Left lung (tissue), 10 donors: ENCODE measurements around the gene PTPRO. TPM values are rescaled to one million over a fixed set of nuclear protein-coding genes. Genes with fewer than 3 reads are reported as not detected.

ENCODE experiments used
- ATAC-seq: fragments of 200-7000 bp; cut with Tn5 transposase; one replicate; pipeline ENCODE4 v1.9.1; 2020; ENCODE audit warnings: moderate library complexity
- DNase-seq, 4 donors: peaks; one replicate each; pipeline ENCODE4 v3.0.0-alpha.2; 2013 to 2020
- H3K27ac ChIP-seq, 2 donors: fragments of 200-600 bp; sonication (generic) in 1 of 2; one replicate each; pipeline versions ENCODE4 v1.5.0 to v1.8.0; 2020 to 2021
- H3K27me3 ChIP-seq, 2 donors: fragments of 200-600 bp; sonication (generic) in 1 of 2; one replicate each; pipeline versions ENCODE4 v1.5.0 to v1.8.0; 2020 to 2021
- H3K36me3 ChIP-seq, 2 donors: fragments of 200-600 bp; sonication (generic) in 1 of 2; one replicate each; pipeline versions ENCODE4 v1.5.0 to v1.8.0; 2020 to 2021
- H3K4me1 ChIP-seq, 2 donors: fragments of 200-600 bp; one replicate each; pipeline ENCODE4 v1.8.0; 2021
- H3K4me3 ChIP-seq, 2 donors: fragments of 200-600 bp; sonication (generic) in 1 of 2; one replicate each; pipeline versions ENCODE4 v1.5.0 to v1.8.0; 2020 to 2021; ENCODE audit warnings: mild to moderate bottlenecking in 1 of 2
- H3K9me3 ChIP-seq, 2 donors: fragments of 200-600 bp; sonication (generic) in 1 of 2; one replicate each; pipeline versions ENCODE4 v1.5.0 to v1.8.0; 2020 to 2021
- CTCF ChIP-seq, 2 donors: fragments of 200-600 bp; sonication (generic) in 1 of 2; IDR thresholded peaks; one replicate each; pipeline versions ENCODE4 v1.5.0 to v1.8.0; 2021; ENCODE audit warnings: antibody characterized with exemption in 2 of 2
- intact Hi-C, 2 donors: fragments of 100-400 bp; cut with DNase I; formaldehyde crosslinking; loops; one replicate each; pipeline versions ENCODE4 v1.11.2 to v1.14.2; 2022
- polyA plus RNA-seq, 6 donors: library from polyadenylated mRNA; unstranded; fragments of 120-200 nt; gene quantifications; one replicate each; pipeline ENCODE4 v1.2.1, GENCODE V29; 2013; ENCODE audit not compliant: insufficient read length in 6 of 6
- total RNA-seq, 2 donors: library from RNA; stranded (reverse); fragmentation: NEBNext Ultra II Directional; extraction: Animal tissue kit (Norgen Biotek cat#: 25700); gene quantifications; one replicate each; pipeline ENCODE4 v1.2.1, GENCODE V29; 2021
- donor health status: DM: no; HTN: yes; CAD: no.
- donor health status: DM: no; HTN: no; CAD: no.

PTPRO gene
- total and polyA plus RNA-seq, 8 donors: 1.1 to 11.9 (median 1.7) TPM

GRCh38 chr12:15515010-15515409 is 192.7 kb downstream of the PTPRO start:
- Histone ChIP-seq H3K4me3 (no peak overlapping the region), H3K27ac (no peak overlapping the region), H3K36me3 (no peaks in the 10 kb centered on the region), H3K9me3 (no peaks in the 10 kb centered on the region), H3K27me3 (peaks cover 0 to 10% of the 10 kb centered on the region in 2 donors), H3K4me1 (no peaks in the 10 kb centered on the region)
- ATAC-seq (no peak), DNase-seq (no peak)
- no peak for TF ChIP-seq CTCF (IDR thresholded peaks at IDR 0.05)
- intact Hi-C loops: no loop called here

- peaks cover 4 to 25% of the 10 kb centered on the region in 2 donors for H3K27me3 ChIP-seq
- no peaks in the 10 kb centered on the region for H3K4me1 ChIP-seq
- H3K4me3 ChIP-seq: no peak overlapping the region
- intact Hi-C loops: loop anchor here in 1 of 2 donors (5.0 kb wide), 1 partner anchor 243 kb away; no protein-coding TSS in a partner anchor
- no peaks in the 10 kb centered on the region for H3K36me3 ChIP-seq
- no peaks in the 10 kb centered on the region for H3K9me3 ChIP-seq
- no peak for ATAC-seq
- no peak overlapping the region for H3K27ac ChIP-seq
- no peak for DNase-seq
- no peak for TF ChIP-seq CTCF (IDR thresholded peaks at IDR 0.05)
These were observed 197.8 kb downstream of the PTPRO start for GRCh38 chr12:15520083-15520482.

GRCh38 chr12:15520844-15521243 is 198.5 kb downstream of the PTPRO start:
- no peak for TF ChIP-seq CTCF (IDR thresholded peaks at IDR 0.05)
- ATAC-seq: no peak
- Histone ChIP-seq H3K9me3 (no peaks in the 10 kb centered on the region), H3K36me3 (no peaks in the 10 kb centered on the region), H3K4me1 (no peaks in the 10 kb centered on the region), H3K4me3 (no peak overlapping the region), H3K27ac (no peak overlapping the region), H3K27me3 (peaks cover 4 to 25% of the 10 kb centered on the region in 2 donors)
- DNase-seq: no peak
- intact Hi-C loops: loop anchor here in 1 of 2 donors (5.0 kb wide), 1 partner anchor 244 kb away; no protein-coding TSS in a partner anchor

- peak in 2 of 4 donors; percentile 52 to 58 for DNase-seq
- H3K36me3 ChIP-seq: no peaks in the 10 kb centered on the region
- ATAC-seq: peak; percentile 86
- H3K27ac ChIP-seq: no peak overlapping the region
- no peaks in the 10 kb centered on the region for H3K9me3 ChIP-seq
- H3K27me3 ChIP-seq: peaks cover 4 to 25% of the 10 kb centered on the region in 2 donors
- H3K4me1 ChIP-seq: no peaks in the 10 kb centered on the region
- intact Hi-C loops: loop anchor here in 1 of 2 donors (5.0 kb wide), 1 partner anchor 245 kb away; no protein-coding TSS in a partner anchor
- TF ChIP-seq CTCF (IDR thresholded peaks at IDR 0.05): peak; percentile 39 to 48
- no peak overlapping the region for H3K4me3 ChIP-seq
These were observed 200.4 kb downstream of the PTPRO start for GRCh38 chr12:15522574-15523187.

GRCh38 chr12:15525441-15525840 is 203.1 kb downstream of the PTPRO start:
- H3K4me3 ChIP-seq: no peak overlapping the region
- ATAC-seq (no peak), DNase-seq (no peak)
- no peaks in the 10 kb centered on the region for H3K36me3 ChIP-seq
- intact Hi-C loops: no loop called here
- H3K27ac ChIP-seq: no peak overlapping the region
- H3K27me3 ChIP-seq: peaks cover 4 to 11% of the 10 kb centered on the region in 2 donors
- TF ChIP-seq CTCF (IDR thresholded peaks at IDR 0.05): no peak
- peaks cover 0 to 6% of the 10 kb centered on the region in 2 donors for H3K9me3 ChIP-seq
- H3K4me1 ChIP-seq: no peaks in the 10 kb centered on the region
